AG09319 (cell line): ENCODE results near the gene SMTN.

Experiments
- DNase-seq: peaks from one replicate; pipeline ENCODE4 v3.0.0-alpha.2; 2010; ENCODE audit warnings: low read depth; ENCODE audit errors: extremely low read depth
- TF ChIP-seq, protein P1 (sequence below): IDR thresholded peaks from 2 replicates; pipeline ENCODE4 v1.5.1; 2011; ENCODE audit warnings: low read depth, mild to moderate bottlenecking, inconsistent platforms, low read length, moderate library complexity

The SMTN gene

DNA sequence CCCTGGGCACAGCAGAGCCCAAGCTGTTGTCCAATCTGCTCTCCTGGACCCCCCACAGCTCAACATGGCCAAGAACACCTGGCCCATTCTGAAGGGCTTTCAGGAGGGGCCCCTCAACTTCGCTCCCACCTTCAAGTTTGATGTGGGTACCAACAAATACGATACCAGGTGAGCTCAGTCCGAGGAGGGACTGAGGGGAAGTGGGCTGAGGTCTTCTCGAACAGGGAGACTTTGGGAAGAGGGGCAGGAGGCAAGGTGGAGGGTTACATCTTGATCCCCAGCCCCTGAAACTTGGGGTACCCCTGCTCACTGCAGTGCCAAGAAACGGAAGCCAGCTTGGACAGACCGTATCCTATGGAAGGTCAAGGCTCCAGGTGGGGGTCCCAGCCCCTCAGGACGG, 47.0 kb downstream of the SMTN start:
- DNase-seq: no peak
- TF ChIP-seq, protein P1, sequence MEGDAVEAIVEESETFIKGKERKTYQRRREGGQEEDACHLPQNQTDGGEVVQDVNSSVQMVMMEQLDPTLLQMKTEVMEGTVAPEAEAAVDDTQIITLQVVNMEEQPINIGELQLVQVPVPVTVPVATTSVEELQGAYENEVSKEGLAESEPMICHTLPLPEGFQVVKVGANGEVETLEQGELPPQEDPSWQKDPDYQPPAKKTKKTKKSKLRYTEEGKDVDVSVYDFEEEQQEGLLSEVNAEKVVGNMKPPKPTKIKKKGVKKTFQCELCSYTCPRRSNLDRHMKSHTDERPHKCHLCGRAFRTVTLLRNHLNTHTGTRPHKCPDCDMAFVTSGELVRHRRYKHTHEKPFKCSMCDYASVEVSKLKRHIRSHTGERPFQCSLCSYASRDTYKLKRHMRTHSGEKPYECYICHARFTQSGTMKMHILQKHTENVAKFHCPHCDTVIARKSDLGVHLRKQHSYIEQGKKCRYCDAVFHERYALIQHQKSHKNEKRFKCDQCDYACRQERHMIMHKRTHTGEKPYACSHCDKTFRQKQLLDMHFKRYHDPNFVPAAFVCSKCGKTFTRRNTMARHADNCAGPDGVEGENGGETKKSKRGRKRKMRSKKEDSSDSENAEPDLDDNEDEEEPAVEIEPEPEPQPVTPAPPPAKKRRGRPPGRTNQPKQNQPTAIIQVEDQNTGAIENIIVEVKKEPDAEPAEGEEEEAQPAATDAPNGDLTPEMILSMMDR: no peak

DNA sequence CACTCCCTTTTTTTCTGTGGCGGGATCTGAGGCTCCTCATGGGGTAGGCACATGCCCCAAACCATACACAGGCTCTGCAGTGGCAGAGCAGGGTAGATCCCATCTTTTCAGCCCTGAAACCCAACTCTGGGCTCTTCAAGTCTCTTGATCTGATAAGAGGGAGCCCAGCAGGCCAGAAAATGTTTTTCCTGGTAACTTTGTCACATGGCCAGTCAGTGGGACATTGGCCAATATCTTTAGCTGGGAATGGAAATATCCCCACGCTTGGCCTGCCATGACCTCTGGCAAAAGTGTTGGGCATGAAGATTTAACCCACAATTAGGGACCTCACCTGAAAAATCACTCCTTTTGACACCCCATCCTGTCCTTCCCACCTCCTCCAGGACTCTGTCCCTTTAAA, 49.8 kb downstream of the SMTN start:
- DNase-seq: no peak
- TF ChIP-seq, protein P1: no peak

DNA sequence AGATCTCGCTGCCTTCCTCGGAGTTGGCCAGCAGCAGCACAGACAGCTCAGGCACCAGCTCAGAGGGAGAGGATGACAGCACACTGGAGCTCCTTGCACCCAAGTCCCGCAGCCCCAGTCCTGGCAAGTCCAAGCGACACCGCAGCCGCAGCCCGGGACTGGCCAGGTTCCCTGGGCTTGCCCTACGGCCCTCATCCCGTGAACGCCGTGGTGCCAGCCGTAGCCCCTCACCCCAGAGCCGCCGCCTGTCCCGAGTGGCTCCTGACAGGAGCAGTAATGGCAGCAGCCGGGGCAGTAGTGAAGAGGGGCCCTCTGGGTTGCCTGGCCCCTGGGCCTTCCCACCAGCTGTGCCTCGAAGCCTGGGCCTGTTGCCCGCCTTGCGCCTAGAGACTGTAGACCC, 52.8 kb downstream of the SMTN start:
- DNase-seq: no peak
- TF ChIP-seq, protein P1: no peak

DNA sequence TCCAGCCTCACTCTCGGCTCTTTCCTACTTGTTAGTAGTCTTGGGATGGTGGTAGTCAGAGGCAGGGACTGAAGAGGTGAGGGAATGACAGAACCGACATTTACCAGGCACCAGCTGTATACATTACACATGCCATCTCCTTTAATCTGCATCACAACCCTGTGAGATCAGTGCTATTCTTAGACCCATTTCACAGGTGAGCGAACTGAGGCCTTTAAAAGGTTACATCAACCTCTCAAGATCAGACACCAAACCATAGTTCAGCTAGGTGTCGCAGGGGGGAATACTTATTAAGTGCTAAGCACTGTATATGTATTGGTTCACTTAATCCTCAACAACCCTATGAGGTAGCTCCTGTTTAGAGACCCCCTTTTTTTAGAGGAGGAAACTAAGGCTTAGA, 53.6 kb downstream of the SMTN start:
- TF ChIP-seq, protein P1: no peak
- no peak for DNase-seq

DNA sequence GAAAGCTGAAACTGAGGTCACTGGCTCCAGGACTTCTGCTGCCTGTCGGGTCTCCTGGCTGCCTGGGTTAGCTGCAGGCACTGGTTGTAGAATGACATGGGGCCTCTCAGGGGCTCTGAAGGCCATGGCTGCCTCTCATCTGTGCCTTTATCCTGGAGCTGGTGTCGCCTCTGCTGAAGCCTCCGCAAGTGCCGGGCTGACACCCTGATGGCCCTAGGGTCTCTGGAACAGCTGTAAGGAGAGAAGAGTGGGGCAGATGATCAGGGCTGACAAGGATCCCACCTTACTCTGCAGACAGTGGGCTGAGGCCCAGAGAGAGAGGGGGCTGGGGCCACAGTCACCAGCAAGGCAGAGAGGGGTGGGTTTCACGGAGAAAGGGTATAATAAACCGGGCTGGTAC, 54.6 kb downstream of the SMTN start:
- DNase-seq: no peak
- TF ChIP-seq, protein P1: no peak

DNA sequence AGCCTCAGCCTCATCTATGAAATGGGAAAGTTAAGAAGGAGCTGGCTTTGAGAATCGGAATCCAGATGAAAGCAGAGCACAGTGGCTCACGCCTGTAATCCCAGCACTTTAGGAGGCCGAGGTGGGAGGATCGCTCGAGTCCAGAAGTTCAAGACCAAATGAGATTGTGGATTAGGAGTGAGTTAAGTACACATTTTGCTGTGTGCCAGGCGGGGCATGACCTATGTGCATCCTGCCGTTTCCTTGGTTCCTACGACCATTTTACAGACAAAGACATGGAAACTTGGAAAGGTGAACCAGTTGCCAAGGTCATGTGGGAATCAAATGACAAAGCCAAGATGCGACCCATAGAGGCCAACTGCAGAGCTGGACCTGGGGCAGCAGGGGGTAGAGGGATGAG, 55.0 kb downstream of the SMTN start:
- TF ChIP-seq, protein P1: no peak
- no peak for DNase-seq

DNA sequence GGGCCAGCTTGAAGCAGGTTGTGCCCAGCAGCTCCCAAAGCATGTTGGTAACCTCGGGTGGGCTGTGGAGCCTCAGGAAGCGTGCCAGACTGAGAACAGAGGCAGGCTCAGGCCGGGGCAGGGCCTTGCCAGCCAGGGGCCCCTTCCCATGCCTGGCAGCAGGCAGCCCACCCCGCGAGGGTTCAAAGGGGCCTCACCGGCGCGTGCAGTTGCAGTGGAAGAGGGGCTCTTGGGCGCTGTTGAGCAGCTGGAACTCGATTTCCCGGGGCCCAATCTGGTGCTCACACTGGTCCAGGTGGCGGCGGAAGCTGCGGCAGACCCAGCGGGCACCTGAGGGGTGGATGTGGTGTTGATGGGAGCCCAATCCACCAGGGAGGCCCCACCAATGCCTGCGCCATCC, 55.6 kb downstream of the SMTN start:
- no peak for DNase-seq
- TF ChIP-seq, protein P1: no peak
